Inflammatory macrophage treated with lipopolysaccharide for 1 hour (primary cell): ENCODE measurements around the gene ARID3A.

Experiments used
- DNase-seq, 2 donors: peaks; one replicate each; pipeline ENCODE4 v3.0.0-alpha.2; 2020 to 2022

Gene ARID3A

DNA sequence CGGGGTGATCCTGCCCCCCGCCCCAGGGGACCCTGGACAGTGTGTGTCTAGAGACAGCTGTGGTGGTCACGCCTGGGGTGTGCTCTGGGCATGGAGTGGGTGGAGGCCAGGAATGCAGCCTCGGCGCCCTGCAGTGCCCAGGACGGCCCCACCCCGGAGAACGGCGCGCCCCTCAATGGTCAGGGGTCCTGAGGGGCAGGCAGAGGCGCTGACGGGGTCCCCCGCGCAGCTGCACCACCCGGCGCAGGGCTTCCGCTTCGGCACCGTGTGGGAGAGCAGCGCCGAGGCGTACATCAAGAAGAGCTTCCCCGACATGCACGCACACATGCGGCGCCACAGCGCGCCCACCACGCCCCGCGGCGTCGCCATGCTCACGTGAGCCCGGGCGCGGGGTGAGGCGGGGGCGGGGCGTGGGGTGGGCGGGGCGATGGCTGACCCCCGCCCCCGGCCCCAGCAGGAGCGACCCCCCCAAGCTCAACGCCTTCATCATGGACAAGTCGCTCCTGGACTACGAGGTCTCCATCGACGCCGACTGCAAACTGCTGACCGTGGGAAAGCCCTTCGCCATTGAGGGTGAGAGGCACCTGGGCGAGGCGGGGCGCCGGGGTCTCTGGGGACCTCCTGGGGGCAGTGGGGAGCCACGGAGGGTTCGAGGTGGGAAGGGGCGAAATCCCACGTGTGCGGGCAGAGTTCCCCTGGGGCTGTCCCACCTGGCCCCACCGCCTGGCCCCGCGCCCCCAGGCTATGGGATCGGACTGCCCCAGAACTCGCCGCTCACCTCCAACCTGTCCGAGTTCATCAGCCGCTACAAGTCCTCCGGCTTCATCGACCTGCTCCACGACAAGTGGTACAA, 81.8 kb downstream of the ARID3A start:
- no peak for DNase-seq

DNA sequence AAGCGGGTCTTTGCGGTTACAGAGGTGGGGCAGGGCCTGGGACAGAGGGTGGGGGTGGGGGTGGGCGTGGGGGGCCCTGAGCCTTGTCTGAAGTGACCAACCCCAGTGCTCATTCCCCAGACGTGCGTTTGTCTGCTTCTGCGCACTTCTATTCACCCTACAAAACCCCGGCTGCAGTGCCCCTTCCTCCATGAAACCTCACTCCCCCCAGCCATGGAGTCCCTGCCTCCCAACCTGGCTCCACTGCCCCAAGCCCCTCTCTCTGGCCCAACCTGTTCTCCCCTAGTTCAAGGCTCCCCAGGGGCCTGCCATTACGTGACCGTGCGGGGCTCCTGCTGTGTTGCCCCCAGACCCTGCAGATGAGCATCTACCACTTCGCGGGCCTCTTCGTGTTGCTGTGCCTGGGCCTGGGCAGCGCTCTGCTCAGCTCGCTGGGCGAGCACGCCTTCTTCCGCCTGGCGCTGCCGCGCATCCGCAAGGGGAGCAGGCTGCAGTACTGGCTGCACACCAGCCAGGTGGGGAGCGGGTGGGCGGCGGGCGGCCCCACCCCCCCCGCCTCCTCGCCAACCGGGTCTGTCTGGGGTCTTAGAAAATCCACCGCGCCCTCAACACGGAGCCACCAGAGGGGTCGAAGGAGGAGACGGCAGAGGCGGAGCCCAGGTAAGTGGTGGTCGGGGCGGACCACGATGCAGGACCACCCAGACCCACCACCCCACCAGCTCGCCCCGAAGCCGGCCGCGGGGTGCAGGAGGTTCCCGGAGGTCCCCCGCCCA, 82.6 kb downstream of the ARID3A start:
- DNase-seq, result no peak

- DNase-seq, result no peak
Observed at GRCh38 chr19:1009041-1009980, 83.5 kb downstream of the ARID3A start.

GRCh38 chr19:1009981-1010538, 84.2 kb downstream of the ARID3A start:
- DNase-seq, result no peak

DNA sequence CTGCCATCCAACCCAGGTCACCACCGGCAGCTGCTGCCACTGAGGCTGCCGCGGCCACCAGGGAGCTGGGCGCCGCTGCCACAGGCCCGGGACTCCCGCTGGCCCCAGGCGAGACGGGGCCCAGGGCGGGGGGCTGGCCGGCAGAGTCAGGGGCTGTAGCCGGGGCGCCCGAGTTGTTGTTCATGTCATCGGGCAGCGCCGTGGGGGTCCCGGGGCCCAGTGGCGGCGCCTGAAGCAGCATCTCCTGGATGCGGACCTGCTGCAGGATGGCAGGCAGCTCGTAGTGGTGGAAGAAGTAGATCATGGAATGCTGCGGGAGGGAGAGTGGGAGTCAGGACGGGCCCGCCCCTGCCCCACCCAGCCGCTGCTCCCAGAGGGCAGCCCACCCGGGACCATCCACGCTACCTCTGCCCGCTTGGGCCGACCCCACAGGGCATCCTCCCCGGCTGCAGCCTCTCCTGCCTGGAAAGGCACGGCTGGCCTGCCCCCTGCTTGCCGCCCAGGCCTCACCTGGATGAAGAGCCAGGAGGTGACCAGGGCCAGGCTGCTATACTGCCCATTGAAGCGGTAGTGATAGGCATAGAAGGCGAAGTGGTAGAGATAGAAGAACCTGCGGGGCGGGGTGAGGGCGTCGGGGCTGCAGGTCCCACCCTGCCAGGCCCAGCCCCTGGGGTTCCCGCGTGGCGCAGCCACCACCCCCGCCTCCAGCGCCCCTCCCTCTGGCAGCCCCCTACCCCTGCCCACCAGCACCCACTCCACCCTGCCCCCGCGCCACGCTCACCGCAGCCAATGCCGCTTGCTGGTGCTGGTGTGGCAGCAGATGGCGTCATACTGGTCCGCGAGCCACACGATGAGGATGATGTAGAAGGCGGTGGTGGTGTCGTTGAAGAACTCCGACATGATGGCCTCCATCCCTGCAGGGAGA, 85.0 kb downstream of the ARID3A start:
- no peak for DNase-seq

GRCh38 chr19:1011831-1012333, 86.0 kb downstream of the ARID3A start:
- DNase-seq, result no peak

DNA sequence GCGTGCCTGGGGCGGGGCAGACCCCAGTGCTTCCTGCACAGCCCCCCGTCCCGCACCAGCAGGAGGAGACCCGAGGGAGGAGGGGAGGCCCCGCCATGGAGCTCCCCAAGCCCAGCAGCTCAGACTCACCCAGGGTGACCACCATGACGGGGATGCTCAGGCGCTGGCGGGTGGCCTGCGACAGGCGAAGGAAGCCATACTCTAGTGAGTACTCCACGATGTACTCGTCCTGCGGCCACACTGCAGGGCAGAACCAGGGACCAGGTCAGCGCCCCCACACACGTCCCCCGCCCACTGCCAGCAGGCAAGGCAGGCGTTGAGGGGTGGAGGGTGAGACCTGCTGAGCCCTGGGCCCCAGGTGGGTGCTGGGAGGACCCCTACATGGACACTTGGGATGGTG, 86.5 kb downstream of the ARID3A start:
- DNase-seq, result no peak

DNA sequence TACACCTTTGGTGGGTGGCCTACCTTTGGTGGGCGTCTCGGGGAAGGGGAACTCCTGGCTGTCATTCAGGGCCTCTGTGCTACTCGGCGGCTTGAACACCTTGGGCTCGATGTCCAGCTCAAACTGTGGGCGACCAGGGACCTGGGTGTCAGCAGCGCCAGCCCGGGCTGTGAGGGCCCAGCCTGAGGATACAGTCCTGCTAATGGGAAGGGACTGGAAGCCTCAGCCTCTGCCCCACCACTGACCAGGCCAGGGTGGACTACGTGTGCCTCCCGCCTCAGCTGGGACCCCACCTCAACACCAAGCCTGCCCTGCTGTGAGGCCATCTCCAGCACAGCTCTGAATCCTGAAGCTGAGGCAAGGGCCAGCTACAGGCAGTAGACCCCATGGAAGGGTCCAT, 87.4 kb downstream of the ARID3A start:
- DNase-seq, result no peak

DNA sequence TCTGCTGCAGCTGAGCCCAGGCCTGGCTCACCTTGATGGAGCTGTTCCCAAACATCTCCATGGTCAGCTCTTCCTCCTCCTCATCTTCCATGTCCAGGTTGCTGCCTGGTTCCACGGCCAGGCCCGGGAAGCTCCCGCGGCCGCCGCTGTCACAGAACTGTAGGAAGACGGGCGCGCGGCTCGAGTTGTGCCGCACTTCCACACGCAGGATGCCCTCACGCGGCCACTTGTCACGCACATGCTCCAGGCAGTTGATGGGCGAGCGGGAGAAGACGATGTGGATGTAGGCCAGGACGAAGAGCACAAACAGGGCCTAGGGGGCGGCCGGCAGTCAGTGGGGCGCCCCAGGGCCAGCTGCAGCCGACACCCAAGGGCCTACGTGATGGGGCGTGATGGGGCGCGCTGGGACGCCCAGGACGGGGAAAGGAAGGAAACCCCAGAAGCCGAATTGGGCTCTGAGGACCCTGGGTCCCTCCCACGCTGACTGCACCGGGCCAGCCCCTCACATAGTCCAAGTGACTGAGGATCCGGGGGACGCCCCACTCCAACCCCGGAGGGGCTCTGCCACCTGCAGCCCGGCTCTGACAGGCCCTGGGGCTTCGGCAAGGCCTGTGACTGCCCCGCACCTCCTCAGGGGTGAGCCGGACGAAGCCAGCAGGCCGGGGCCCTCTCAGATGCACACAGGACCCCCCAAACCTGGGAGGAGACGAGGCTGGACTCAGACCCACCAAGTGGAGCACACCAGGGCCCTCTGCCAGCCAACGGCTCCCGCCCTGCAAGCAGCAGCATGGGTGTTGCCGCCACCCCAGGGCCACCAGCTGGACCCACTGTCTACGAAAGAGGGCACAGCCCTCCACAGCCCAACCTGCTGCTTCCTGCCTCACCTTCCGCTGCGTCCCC, 88.6 kb downstream of the ARID3A start:
- DNase-seq, result no peak

GRCh38 chr19:1015061-1015781, 89.4 kb downstream of the ARID3A start:
- no peak for DNase-seq

DNA sequence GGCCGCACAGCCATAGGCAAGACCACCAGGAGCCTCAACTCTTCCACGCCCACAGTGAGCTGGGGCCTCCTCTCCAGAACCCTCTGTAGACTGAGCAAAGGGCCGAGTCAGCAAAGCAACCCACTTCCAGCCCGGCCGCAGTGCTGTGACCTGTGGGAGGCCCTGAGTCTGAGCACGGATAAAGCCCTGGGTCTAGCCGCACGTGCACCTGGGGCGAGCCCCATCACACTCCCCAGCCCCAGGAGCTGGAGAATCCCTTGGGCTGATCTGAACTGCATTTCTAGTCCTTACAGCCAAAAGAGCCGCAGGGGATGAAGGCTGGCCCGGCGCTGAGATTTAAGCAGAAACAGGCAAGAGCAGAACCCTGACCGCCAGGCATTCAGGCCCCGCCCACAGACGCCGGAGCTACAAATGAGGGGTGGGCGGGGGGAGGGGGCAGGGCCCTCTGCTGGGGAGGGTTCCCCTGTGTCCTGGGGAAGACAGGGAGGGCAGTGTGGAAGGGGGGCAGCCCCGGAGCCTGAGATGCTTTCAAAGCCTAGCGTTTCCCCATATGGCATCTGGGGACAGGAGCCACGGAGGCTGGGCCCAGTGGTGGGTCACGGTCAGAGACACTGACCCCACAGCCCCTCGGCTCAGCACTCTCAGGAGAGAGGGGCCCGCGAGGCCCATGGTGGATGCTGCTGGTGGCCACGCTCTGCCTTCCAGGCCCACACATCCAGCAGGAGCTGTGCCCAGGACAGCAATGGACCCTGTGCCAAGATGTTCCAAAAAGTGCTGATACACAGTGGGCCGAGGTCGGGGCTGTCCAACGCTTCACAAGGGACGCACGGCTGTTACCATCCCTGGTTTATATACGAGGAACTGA, 90.2 kb downstream of the ARID3A start:
- no peak for DNase-seq

- no peak for DNase-seq
Observed at GRCh38 chr19:1016647-1017114, 90.8 kb downstream of the ARID3A start.

DNA sequence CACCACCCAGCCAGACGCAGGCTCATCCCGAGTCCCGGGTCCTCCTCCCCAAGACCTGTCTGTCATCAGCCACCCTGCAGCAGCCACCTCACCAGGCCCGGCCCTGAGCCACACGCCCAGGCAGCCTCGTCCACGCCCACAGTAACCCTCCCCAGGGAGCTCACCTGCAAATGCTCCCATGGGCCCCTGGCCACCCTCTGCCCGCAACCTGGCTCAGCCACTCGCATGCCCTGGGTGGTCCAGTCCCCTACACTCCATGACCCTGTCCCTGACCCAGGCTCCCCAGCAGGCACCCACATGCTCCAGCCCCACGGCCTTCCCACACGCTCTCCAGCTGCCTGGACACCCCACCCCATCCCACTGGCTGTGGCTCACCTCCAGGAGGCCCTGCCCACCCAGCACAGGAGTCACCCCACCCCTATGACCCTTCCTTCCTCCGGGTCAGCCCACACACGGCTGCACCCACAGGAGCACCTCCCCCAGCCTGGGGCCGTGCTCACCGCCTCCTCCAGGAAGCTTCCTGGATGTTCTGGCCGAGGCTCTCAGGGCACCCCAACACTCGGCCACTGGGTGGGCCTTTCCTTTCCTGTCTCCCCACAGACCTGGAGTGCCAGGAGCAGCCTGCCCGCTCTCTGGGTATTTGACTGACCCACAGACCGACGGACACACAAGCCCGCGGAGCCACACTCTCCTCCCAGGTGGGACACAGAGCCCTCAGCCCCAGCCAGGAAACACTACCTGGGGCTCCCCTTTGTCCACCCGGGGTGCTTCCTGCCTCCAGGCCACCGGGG, 91.5 kb downstream of the ARID3A start:
- no peak for DNase-seq

- DNase-seq, result no peak
Observed at GRCh38 chr19:1017906-1018305, 92.1 kb downstream of the ARID3A start.

GRCh38 chr19:1018393-1018792, 92.6 kb downstream of the ARID3A start:
- DNase-seq, result no peak

- DNase-seq, result no peak
Observed at GRCh38 chr19:1018932-1019615, 93.2 kb downstream of the ARID3A start.

- no peak for DNase-seq
Observed at GRCh38 chr19:1019616-1019961, 93.8 kb downstream of the ARID3A start.
